GM12878 (cell line): ENCODE data around the gene NBR1. TPM values are rescaled to one million over a fixed set of nuclear protein-coding genes. Genes with fewer than 3 reads are reported as not detected.
A peak's percentile ranks its signal among the peaks of the same experiment; 100 is the strongest.
"Not testable (repeated sequence)": the region's sequence is repeated elsewhere in the genome, so short reads cannot be mapped to it uniquely, and the experiment has no call there.

ENCODE experiments used
- ATAC-seq: fragments of 200-7000 bp; cut with Tn5 transposase; 3 replicates; pipeline ENCODE4 v1.9.1; 2020; ENCODE audit warnings: mild to moderate bottlenecking, moderate library complexity
- BruUV-seq: library from RNA; stranded (reverse); fragments of 400-500 nt; replicated peaks from 2 replicates; lab custom pipeline; 2021; lab: Mats Ljungman, UMichigan
- CTCF ChIA-PET: fragments of 300-600 bp; sonication (Branson Sonifier 250); formaldehyde crosslinking; extraction: SDS; loops from one replicate; lab custom pipeline; 2021; ENCODE audit warnings: inconsistent platforms; lab: Yijun Ruan, JAX
- POLR2A ChIA-PET: fragments of 350-600 bp; formaldehyde crosslinking; extraction: SDS; loops from one replicate; lab custom pipeline; 2021; ENCODE audit warnings: inconsistent platforms; lab: Charles Lee
- RAD21 ChIA-PET: fragments of 300-600 bp; sonication (Branson Sonifier 250); formaldehyde crosslinking; loops from one replicate; lab custom pipeline; 2023; ENCODE audit warnings: antibody characterized with exemption; ENCODE audit not compliant: unreplicated experiment; lab: Charles Lee
- SMC1A ChIA-PET: fragments of 300-600 bp; sonication (Branson Sonifier 250); formaldehyde crosslinking; loops from one replicate; lab custom pipeline; 2023; ENCODE audit not compliant: unreplicated experiment, uncharacterized antibody; lab: Charles Lee
- DNase-seq: peaks from one replicate; pipeline ENCODE4 v3.0.0-alpha.2; 2011; ENCODE audit warnings: low read depth, low spot score
- FAIRE-seq: peaks from 3 replicates; lab custom pipeline; 2011; peaks lifted over from hg19 to GRCh38; lab: Jason Lieb, UNC
- H2AFZ ChIP-seq: 2 replicates; pipeline ENCODE4 v1.6.0; 2011; ENCODE audit warnings: low read depth, low read length, control low read depth; ENCODE audit not compliant: control insufficient read depth
- H3K27ac ChIP-seq: 2 replicates; pipeline ENCODE4 v1.5.1; 2011; ENCODE audit warnings: control low read depth; ENCODE audit not compliant: control insufficient read depth, insufficient read depth
- H3K27me3 ChIP-seq, 2 experiments: replicated peaks in 1 of 2; 2 replicates each; pipeline versions ENCODE4 v1.6.0 to v1.6.1; 2011; ENCODE audit warnings: low read length in 1 of 2; ENCODE audit not compliant: control insufficient read depth in 2 of 2, insufficient read depth in 2 of 2
- H3K36me3 ChIP-seq, 2 experiments: 2 replicates each; pipeline ENCODE4 v1.5.1; 2011; ENCODE audit warnings: low read length in 1 of 2; ENCODE audit not compliant: control insufficient read depth in 2 of 2, insufficient read depth in 2 of 2
- H3K4me1 ChIP-seq: 2 replicates; pipeline ENCODE4 v1.6.1; 2011; ENCODE audit warnings: mild to moderate bottlenecking, low read length, moderate library complexity, mixed read lengths; ENCODE audit not compliant: control insufficient read depth, insufficient read depth
- H3K4me2 ChIP-seq: 2 replicates; pipeline ENCODE4 v1.6.0; 2011; ENCODE audit warnings: control low read depth; ENCODE audit not compliant: control insufficient read depth, insufficient read depth
- H3K4me3 ChIP-seq: fragments of 200-600 bp; sonication (generic); 2 replicates; pipeline ENCODE4 v1.5.1; 2016
- H3K79me2 ChIP-seq: 2 replicates; pipeline ENCODE4 v1.6.0; 2011; ENCODE audit warnings: low read length; ENCODE audit not compliant: control insufficient read depth, insufficient read depth
- H3K9ac ChIP-seq: 2 replicates; pipeline ENCODE4 v1.8.0; 2011; ENCODE audit warnings: low read length, control low read depth, mixed read lengths; ENCODE audit not compliant: control insufficient read depth, insufficient read depth
- H3K9me3 ChIP-seq: replicated peaks from 3 replicates; pipeline ENCODE4 v1.5.1; 2011; ENCODE audit warnings: mild to moderate bottlenecking, low read length; ENCODE audit not compliant: control insufficient read depth, insufficient read depth
- H4K20me1 ChIP-seq: 2 replicates; pipeline ENCODE4 v1.6.0; 2011; ENCODE audit not compliant: control insufficient read depth, insufficient read depth
- WGBS: methylation state at CpG from one replicate; pipeline ENCODE4 v1.1.6; 2016; ENCODE audit warnings: low lambda C conversion rate; ENCODE audit not compliant: insufficient replicate concordance, insufficient coverage; ENCODE audit errors: missing lambda C conversion rate; 5-methylcytosine and 5-hydroxymethylcytosine counted together
- in situ Hi-C: fragments of 300-500 bp; cut with MboI; formaldehyde crosslinking; loops from 9 replicates; pipeline ENCODE4 v1.14.3; 2018; ENCODE audit warnings: mixed read lengths
- intact Hi-C: fragments of 100-400 bp; cut with micrococcal nuclease; formaldehyde crosslinking; loops from one replicate; pipeline ENCODE4 v1.14.2; 2022; ENCODE audit not compliant: unreplicated experiment
- polyA plus RNA-seq, 11 experiments: library from polyadenylated mRNA; depleted of rRNA in 4 of 11; unstranded in 6 of 11; stranded (reverse) in 5 of 11; fragments of >200 nt; fragmentation: Nextera tagmentation in 4 of 11; fragmentation: Illumina TruSeq in 1 of 11; extraction: Ambion mirVana in 4 of 11; extraction: Trizol in 1 of 11; gene quantifications; 1 replicate in 1 of 11; 2 replicates in 10 of 11; pipeline versions ENCODE4 v1.2.1 to v1.2.3, GENCODE V29; 2011 to 2016; ENCODE audit warnings: inconsistent platforms in 2 of 11, missing spikeins in 2 of 11, low read depth in 1 of 11
- total RNA-seq, 4 experiments: library from RNA; depleted of rRNA in 3 of 4; stranded (reverse); fragments of >200 nt in 3 of 4; fragmentation: Illumina TruSeq in 1 of 4; extraction: Trizol in 1 of 4; gene quantifications; 2 replicates each; pipeline versions ENCODE4 v1.2.1 to v1.2.3, GENCODE V29; 2013 to 2021
- TF ChIP-seq, protein P1 (sequence below): fragments of 450-650 bp; IDR thresholded peaks from 2 replicates; pipeline ENCODE4 v1.6.1; 2016; ENCODE audit warnings: mild to moderate bottlenecking

Gene NBR1
- total and polyA plus RNA-seq, 10 of the 15 experiments (the other 5 are each of a cell fraction or from before 2014, with no cell fraction given): 3.5 to 55.2 (median 28.2) TPM

DNA sequence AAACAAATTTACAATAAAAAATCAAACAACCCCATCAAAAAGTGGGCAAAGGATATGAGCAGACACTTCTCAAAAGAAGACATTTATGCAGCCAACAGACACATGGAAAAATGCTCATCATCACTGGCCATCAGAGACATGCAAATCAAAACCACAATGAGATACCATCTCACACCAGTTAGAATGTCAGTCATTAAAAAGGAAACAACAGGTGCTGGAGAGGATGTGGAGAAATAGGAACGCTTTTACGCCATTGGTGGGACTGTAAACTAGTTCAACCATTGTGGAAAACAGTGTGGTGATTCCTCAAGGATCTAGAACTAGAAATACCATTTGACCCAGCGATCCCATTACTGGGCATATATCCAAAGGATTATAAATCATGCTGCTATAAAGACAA lies 34.4 kb upstream of the NBR1 start:
- H3K4me3 ChIP-seq, in situ Hi-C loops, H3K4me2 ChIP-seq, DNase-seq, SMC1A ChIA-PET, H3K27ac ChIP-seq, FAIRE-seq, POLR2A ChIA-PET, ATAC-seq, H3K27me3 ChIP-seq, H3K9ac ChIP-seq, RAD21 ChIA-PET, intact Hi-C loops, H3K4me1 ChIP-seq, H3K36me3 ChIP-seq, H4K20me1 ChIP-seq, H3K79me2 ChIP-seq, H2AFZ ChIP-seq, H3K9me3 ChIP-seq: not testable (repeated sequence)
- TF ChIP-seq, protein P1, sequence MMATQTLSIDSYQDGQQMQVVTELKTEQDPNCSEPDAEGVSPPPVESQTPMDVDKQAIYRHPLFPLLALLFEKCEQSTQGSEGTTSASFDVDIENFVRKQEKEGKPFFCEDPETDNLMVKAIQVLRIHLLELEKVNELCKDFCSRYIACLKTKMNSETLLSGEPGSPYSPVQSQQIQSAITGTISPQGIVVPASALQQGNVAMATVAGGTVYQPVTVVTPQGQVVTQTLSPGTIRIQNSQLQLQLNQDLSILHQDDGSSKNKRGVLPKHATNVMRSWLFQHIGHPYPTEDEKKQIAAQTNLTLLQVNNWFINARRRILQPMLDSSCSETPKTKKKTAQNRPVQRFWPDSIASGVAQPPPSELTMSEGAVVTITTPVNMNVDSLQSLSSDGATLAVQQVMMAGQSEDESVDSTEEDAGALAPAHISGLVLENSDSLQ: peak; percentile 74
- BruUV-seq: TSS peak; percentile 39
- CTCF ChIA-PET: interaction anchor here (0.6 kb wide), 1 partner anchor 1334 kb away, joined by 3 read pairs; no protein-coding TSS in a partner anchor
- 30% methylated on average over 3 of the region's 3 CpGs for WGBS

DNA sequence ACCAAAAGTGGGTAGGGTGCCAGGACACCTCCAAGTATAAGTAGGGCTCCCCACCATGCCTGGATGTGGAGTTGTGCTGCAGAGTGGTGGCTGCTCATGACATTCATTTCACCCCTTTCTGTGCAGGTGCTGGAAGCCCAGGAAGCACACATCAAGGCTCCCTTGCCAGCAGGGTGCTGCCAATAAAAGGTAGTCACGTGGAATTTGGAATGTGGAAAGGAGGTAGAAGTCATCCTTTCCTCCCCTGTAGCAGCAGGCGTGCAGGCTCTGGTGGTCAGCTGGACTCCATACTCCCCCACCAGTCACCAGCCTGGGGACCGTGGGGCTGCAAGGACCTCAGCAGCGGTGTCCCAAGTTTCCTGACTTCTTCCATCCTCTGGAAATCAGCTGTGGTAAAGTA lies 32.5 kb upstream of the NBR1 start:
- H3K36me3 ChIP-seq, POLR2A ChIA-PET, BruUV-seq, H3K9ac ChIP-seq, H3K79me2 ChIP-seq, H3K27me3 ChIP-seq, intact Hi-C loops, FAIRE-seq, H3K27ac ChIP-seq, H3K9me3 ChIP-seq, H3K4me1 ChIP-seq, SMC1A ChIA-PET, H3K4me3 ChIP-seq, in situ Hi-C loops, DNase-seq, RAD21 ChIA-PET, H4K20me1 ChIP-seq, H3K4me2 ChIP-seq, ATAC-seq, H2AFZ ChIP-seq: not testable (repeated sequence)
- CTCF ChIA-PET: interaction anchor here (0.7 kb wide), 1 partner anchor 30 kb away, joined by 5 read pairs; no protein-coding TSS in a partner anchor
- 83% methylated on average over 4 of the region's 4 CpGs for WGBS
